SU-DHL-6 (cell line): Measurements from ENCODE around the gene OR10S1.

ENCODE experiments used
- H2AFZ ChIP-seq: fragments of 200-600 bp; sonication (generic); 2 replicates; pipeline ENCODE4 v1.6.1; 2014; ENCODE audit warnings: low read depth, mild to moderate bottlenecking, moderate library complexity, mixed read lengths, antibody characterized with exemption, low read length; ENCODE audit not compliant: severe bottlenecking
- H3F3A ChIP-seq: fragments of 200-600 bp; shearing (Covaris generic); 2 replicates; pipeline ENCODE4 v1.6.0; 2016; ENCODE audit warnings: antibody characterized with exemption, mild to moderate bottlenecking; ENCODE audit not compliant: insufficient read depth
- H3K27ac ChIP-seq: fragments of 200-600 bp; sonication (generic); 2 replicates; pipeline ENCODE4 v1.5.1; 2016; ENCODE audit warnings: low read depth, mild to moderate bottlenecking, low read length, moderate library complexity, mixed read lengths
- H3K27me3 ChIP-seq: fragments of 200-600 bp; sonication (generic), shearing (Covaris generic); 2 replicates; pipeline ENCODE4 v1.6.0; 2014; ENCODE audit warnings: mild to moderate bottlenecking, low read length
- H3K36me3 ChIP-seq: fragments of 200-600 bp; sonication (generic); 2 replicates; pipeline ENCODE4 v1.6.1; 2014; ENCODE audit warnings: mild to moderate bottlenecking, low read length, mixed read lengths
- H3K4me2 ChIP-seq: fragments of 300-600, 200-600 bp; shearing (Covaris generic), sonication (generic); 2 replicates; pipeline ENCODE4 v1.6.0; 2014; ENCODE audit warnings: low read length, low read depth, mild to moderate bottlenecking; ENCODE audit not compliant: poor library complexity, severe bottlenecking
- H3K4me3 ChIP-seq: fragments of 200-600 bp; sonication (generic); 2 replicates; pipeline ENCODE4 v1.5.1; 2014; ENCODE audit warnings: antibody characterized with exemption, low read length, mild to moderate bottlenecking, mixed read lengths; ENCODE audit not compliant: insufficient read depth, poor library complexity, severe bottlenecking
- H3K79me2 ChIP-seq: fragments of 200-600 bp; sonication (generic); 2 replicates; pipeline ENCODE4 v1.6.1; 2014; ENCODE audit warnings: mild to moderate bottlenecking, low read length, moderate library complexity; ENCODE audit not compliant: insufficient read depth
- H3K9ac ChIP-seq: fragments of 200-600 bp; sonication (generic); 2 replicates; pipeline ENCODE4 v1.7.0; 2014; ENCODE audit warnings: mild to moderate bottlenecking, low read length
- H3K9me2 ChIP-seq: fragments of 200-600 bp; sonication (generic); replicated peaks from 2 replicates; pipeline ENCODE4 v1.6.1; 2014; ENCODE audit warnings: low read length; ENCODE audit not compliant: insufficient read depth
- H3K9me3 ChIP-seq: fragments of 200-600 bp; sonication (generic); 2 replicates; pipeline ENCODE4 v1.6.1; 2014; ENCODE audit warnings: low read length, mixed read lengths; ENCODE audit not compliant: insufficient read depth
- H4K20me1 ChIP-seq: fragments of 200-600 bp; sonication (generic); 2 replicates; pipeline ENCODE4 v1.6.1; 2014; ENCODE audit warnings: low read depth, mild to moderate bottlenecking, antibody characterized with exemption, low read length, moderate library complexity, mixed read lengths
- EZH2phosphoT487 ChIP-seq: fragments of 200-600 bp; sonication (generic), shearing (Covaris generic); conservative IDR thresholded peaks from 2 replicates; pipeline ENCODE4 v1.6.1; 2018; ENCODE audit warnings: mild to moderate bottlenecking, antibody characterized with exemption, low read length, moderate library complexity, mixed read lengths
- TF ChIP-seq, protein P1 (sequence below): fragments of 200-600 bp; sonication (generic); IDR thresholded peaks from one replicate; pipeline ENCODE4 v1.5.1; 2017; ENCODE audit warnings: antibody characterized with exemption, mild to moderate bottlenecking, low read length, moderate library complexity; ENCODE audit not compliant: insufficient read depth, poor library complexity, severe bottlenecking

The OR10S1 gene

GRCh38 chr11:123973816-123974215 lies 3.8 kb downstream of the OR10S1 start:
- Histone ChIP-seq H3F3A (no peaks in the 10 kb centered on the region), H4K20me1 (no peaks in the 10 kb centered on the region), H3K4me3 (no peak overlapping the region), H2AFZ (no peak overlapping the region), H3K9ac (no peak overlapping the region), H3K9me2 (no peaks in the 10 kb centered on the region), H3K4me2 (no peak overlapping the region), H3K27ac (no peak overlapping the region), H3K36me3 (no peaks in the 10 kb centered on the region), H3K79me2 (no peaks in the 10 kb centered on the region), H3K9me3 (no peaks in the 10 kb centered on the region), H3K27me3 (no peaks in the 10 kb centered on the region)
- TF ChIP-seq, protein P1, sequence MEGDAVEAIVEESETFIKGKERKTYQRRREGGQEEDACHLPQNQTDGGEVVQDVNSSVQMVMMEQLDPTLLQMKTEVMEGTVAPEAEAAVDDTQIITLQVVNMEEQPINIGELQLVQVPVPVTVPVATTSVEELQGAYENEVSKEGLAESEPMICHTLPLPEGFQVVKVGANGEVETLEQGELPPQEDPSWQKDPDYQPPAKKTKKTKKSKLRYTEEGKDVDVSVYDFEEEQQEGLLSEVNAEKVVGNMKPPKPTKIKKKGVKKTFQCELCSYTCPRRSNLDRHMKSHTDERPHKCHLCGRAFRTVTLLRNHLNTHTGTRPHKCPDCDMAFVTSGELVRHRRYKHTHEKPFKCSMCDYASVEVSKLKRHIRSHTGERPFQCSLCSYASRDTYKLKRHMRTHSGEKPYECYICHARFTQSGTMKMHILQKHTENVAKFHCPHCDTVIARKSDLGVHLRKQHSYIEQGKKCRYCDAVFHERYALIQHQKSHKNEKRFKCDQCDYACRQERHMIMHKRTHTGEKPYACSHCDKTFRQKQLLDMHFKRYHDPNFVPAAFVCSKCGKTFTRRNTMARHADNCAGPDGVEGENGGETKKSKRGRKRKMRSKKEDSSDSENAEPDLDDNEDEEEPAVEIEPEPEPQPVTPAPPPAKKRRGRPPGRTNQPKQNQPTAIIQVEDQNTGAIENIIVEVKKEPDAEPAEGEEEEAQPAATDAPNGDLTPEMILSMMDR, result no peak
- TF ChIP-seq EZH2phosphoT487, result no peak

DNA sequence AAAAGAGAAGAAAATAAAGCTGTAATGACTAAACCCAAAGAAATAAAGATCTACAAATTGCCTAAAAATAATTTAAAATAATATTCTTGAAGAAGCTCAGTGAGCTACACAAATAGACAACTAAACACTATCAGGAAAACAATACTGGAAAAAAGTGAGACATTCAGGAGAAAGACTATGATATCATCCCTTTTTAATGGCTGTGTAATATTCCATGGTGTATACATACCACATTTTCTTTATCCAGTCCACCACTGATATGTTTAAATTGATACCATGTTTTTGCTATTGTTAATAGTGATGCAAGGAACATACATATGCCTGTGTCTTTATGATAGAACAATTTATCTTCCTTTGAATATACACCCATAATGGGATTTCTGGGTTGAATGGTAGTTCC lies 20.8 kb downstream of the OR10S1 start:
- Histone ChIP-seq H4K20me1 (no peaks in the 10 kb centered on the region), H3F3A (no peaks in the 10 kb centered on the region), H3K4me2 (no peak overlapping the region), H3K27ac (no peak overlapping the region), H3K9me2 (no peaks in the 10 kb centered on the region), H3K9me3 (no peaks in the 10 kb centered on the region), H3K79me2 (no peaks in the 10 kb centered on the region), H3K4me3 (no peak overlapping the region), H3K36me3 (no peaks in the 10 kb centered on the region), H3K9ac (no peak overlapping the region), H3K27me3 (no peaks in the 10 kb centered on the region), H2AFZ (no peak overlapping the region)
- no peak for TF ChIP-seq EZH2phosphoT487
- TF ChIP-seq, protein P1, result no peak

GRCh38 chr11:123945132-123945531 lies 32.4 kb downstream of the OR10S1 start:
- H3K9me3 ChIP-seq, result no peaks in the 10 kb centered on the region
- H3K27ac ChIP-seq, result no peak overlapping the region
- no peaks in the 10 kb centered on the region for H3K79me2 ChIP-seq
- no peak overlapping the region for H3K4me3 ChIP-seq
- TF ChIP-seq, protein P1, result no peak
- no peak for TF ChIP-seq EZH2phosphoT487
- no peaks in the 10 kb centered on the region for H4K20me1 ChIP-seq
- H3K9me2 ChIP-seq, result no peaks in the 10 kb centered on the region
- H2AFZ ChIP-seq, result no peak overlapping the region
- H3F3A ChIP-seq, result no peaks in the 10 kb centered on the region
- no peaks in the 10 kb centered on the region for H3K27me3 ChIP-seq
- H3K9ac ChIP-seq, result no peak overlapping the region
- H3K36me3 ChIP-seq, result no peaks in the 10 kb centered on the region
- H3K4me2 ChIP-seq, result no peak overlapping the region
